Raji (cell line): ENCODE measurements around the gene GGT7.

Experiments
- POLR2A ChIP-seq: IDR thresholded peaks from 2 replicates; pipeline ENCODE4 v1.6.1; 2011; ENCODE audit warnings: low read depth, low read length, control low read depth; ENCODE audit not compliant: insufficient read depth

GGT7 gene

DNA sequence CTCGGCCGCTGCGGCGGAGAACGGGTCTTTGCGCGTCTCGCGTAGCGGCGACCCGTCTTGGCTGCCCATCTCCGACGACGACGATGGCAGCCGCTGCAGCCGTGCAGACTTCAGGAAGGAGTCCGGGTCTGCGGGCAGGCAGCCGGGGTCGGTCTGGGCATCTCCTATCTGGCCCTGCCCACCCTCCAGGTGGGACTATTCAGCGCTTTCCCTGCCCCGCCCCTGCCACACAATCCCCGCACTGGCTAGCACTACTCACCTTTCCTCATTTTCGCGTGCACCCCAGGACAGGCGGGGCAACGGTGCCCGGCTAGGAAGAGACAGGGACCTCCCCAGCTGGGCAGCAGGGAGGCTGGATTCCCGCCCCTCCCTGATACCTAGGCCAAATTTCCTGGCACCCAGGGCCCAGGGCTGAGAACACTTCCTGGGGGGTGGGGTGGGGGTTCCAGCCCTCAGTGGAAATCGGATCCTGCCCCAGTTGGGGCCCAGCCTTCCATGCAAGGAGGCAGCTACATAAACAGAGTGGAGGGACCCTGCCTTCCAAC, 9.2 kb downstream of the GGT7 start:
- TF ChIP-seq POLR2A, result no peak

DNA sequence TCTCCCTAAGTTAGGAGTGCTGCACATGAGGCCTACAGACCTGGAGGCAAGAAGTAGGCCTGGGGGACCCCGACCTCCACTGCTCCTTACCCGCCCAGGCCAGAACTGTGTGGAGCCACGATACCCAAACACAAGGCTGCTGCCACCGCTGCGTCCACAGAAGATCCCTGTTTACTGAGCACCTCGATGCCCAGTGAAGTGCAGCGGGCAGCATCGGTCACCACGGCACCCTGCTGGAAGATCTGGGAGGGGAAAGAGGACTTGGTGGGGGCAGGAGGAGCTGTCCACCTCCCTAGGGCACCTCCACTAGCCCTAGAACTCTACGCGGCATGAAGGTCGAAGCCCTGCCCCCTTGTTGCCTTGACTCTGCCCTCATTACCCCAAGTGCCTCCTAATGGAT, 9.9 kb downstream of the GGT7 start:
- TF ChIP-seq POLR2A, result no peak

DNA sequence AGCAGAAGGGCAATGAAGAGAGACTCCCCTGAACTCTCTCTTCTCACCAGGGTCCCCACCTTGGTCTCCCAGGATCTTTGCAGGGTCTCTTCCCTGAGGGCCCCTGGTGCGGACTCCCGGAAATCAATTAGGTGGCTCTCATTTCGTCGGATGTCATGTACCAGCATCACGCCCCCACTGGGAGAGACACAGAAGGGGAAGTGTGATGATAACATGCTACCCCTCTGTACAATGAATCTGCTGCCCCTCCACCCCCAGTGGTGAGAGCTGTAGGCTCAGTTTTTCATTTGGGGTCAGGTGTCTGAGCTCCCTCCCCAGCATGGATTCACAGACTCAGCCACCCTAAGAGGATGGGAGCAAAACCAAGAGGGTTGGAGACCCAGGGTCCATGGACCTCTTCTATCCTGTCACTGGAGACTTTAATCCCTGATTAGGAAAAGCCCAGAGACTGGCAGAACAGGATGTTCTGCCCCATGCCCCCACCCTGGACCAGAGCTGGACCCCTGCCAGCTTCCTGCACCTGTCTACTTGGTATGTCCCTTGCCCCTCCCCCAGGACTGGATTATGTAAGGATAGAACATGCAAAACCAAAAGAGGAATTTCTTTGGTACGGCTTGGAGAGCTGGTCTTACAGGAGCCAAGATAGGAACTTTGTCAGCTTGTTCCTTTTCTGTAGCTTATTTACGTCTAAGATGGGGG, 11.1 kb downstream of the GGT7 start:
- TF ChIP-seq POLR2A, result no peak

DNA sequence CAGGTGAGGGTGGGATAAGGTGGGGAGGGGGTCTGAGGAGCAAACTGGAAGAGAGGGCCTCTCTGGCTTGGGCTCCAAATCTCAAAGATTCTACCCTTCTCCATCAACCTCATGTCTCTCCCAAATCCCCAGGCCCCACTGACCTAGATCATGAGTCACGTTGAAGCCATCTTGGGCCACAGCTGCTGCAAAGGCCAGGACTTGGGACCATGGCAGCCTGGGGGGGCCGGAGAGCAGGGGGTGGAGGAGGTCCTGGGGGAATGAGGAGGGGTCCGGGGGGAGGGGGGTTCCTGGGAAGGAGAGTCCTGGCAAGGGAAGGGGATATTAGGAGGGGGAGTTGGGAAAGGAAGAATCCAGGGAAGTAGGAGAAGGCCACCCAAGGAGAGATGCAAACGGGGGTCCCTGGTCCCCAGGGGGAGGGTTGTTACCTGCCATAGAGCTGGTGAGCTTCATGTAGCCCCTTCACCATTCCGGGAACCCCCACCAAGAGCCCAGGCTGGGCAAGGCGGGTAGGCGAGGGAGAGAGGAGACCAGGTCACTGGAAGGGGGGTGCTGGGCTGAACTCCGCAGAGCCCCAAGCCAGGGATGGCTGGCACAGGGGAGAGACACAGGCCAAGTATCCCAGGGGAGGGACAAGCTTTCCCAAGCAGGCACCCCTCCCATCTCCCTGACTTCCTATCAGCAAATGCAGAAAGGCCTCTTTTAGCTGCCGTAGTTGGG, 12.7 kb downstream of the GGT7 start:
- TF ChIP-seq POLR2A, result no peak

DNA sequence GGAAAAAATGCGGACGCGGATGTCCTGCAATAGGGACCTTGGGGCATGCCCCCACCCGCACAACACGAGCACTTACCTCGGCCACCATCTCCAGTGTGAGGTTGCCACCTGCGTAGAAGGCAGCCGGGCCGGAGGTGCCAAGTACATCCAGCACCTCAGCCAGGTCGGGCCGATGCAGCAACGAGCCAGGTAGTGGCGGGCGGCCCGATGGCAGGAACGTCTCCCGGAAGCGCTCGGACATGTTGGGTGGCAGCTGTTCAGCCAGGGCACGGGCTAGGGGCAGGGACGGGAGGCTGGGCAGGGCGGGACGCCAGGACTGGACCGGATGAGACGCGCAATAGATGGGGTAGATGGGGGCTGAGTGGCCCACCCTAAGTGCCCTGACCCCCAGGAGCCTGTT, 13.3 kb downstream of the GGT7 start:
- no peak for TF ChIP-seq POLR2A

DNA sequence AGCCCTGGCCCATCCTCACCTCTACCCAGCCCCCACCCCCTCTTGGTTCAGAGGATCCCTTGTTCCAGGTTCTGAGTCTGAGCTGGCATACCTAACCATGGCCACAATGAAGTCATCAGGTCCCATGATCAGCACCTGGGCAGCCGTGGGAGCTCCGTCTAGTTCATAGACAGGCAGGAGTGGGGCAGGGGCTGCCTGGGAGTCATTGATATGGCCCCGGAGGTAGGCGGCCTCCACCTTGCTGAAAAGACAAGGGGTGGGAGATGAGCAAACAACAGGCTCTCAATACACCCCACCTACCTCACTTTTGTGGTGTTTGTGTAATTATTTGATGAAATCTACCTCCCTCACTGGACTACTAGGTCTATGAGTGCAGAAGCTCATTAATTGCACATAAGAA, 20.4 kb downstream of the GGT7 start:
- TF ChIP-seq POLR2A, result no peak

DNA sequence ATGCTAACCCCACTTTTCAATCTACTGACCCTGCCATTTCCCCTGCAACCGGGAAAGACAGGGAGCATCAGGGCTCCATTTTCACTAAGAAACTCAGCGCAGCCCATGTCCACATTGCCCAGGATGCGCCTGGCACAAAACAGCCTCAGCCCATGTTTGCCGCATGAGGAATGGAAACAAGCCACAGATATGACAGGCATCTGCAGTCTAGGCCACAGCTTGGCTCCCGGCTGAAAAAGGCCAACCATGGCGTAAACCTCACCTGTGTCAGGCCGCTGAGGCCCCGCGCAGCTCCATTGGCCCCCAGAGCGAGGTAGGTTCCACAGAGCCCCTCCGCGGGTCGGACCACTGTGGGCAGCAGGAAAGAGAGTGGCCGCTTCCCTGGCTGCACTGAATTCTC, 21.7 kb downstream of the GGT7 start:
- TF ChIP-seq POLR2A, result no peak

DNA sequence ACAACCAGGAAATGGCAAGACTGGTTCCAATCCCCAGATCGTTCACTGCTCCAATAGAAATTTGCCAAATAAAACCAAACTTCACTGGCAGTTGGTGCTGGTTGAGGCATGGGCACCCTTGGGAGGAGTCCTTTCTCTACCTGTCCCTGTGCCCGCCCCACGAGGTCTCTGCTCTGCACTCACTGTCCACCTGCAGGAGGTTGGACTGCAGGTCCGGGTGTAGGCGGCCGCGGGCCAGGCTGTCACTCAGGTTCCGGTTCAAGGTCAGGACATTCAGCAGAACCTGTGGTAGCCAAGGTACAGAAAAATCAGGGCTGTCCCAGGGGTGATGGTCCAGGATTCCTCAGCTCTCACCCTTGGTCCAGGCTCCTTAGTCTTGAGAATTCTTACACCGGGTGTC, 22.9 kb downstream of the GGT7 start:
- TF ChIP-seq POLR2A, result no peak

DNA sequence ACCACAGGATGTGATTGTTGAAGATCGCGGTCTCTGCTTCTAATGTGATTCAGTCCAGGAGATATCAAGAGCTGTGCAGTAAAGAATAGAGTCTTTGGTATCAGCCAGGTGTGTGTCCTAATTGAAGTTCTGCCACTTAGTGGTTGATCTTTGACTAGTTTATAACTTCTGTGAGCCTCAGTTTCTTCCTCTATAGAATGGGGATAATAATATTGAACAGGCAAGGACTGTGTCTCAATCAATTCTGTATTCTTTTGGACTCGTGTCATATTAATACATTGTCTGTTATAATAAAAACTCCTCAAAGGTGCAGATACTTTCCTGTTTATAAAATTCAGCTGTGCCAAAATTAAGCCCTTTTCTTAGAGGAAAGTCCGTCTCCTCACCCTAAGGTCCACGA, 24.1 kb downstream of the GGT7 start:
- no peak for TF ChIP-seq POLR2A

DNA sequence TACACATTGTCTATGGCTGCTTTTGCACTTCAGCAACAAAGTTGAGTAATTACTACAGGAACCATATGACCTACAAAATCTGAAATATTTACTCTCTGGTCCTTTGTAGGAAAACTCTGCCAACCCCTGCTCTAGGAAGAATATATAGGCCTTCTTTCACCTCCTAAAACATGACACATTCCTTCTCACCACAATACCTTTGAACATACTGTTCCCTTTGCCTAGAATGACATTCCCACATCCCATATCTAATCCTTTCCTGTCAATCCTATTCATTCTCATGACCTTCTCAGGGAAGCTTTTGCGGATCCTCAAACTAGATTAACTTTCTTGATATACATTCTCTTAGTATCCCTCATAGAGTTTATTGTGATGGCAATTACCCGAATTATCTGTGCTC, 29.2 kb downstream of the GGT7 start:
- no peak for TF ChIP-seq POLR2A

DNA sequence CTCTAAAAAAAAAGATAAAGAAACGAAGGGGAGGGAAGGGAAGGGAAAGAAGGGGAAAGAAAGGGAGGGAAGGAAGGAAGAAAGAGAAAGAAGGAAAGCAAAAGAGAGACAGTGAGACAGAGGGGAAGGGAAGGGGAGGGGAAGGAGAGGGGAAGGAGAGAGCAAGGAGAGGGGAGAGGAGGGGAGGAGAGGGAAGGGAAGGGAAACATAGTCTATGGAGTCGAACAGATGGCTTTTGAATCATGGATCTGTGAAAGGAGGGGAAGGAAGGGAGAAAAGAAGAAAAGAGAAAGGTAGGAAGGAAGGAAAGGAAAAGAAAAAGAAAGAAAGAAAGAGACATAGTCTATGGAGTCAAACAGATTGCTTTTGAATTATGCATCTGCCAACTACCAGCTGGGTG, 30.5 kb downstream of the GGT7 start:
- no peak for TF ChIP-seq POLR2A

DNA sequence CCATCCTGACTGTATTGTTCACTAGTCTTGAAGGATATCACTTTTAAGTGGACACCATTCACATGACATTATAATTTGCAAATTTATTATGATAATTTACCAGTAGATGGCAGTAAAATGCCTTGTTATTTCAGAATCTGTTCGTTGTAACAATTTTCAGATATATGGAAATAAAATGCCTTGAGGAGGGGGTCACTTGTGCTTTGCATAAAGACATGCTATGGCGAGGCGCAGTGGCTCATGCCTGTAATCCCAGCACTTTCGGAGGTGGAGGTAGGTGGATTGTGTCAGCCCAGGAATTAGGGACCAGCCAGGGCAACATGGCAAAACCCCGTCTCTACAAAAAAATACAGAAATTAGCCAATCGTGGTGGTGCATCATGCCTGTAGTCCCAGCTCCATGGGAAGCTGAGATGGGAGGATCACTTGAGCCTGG, 38.2 kb downstream of the GGT7 start:
- TF ChIP-seq POLR2A, result no peak

DNA sequence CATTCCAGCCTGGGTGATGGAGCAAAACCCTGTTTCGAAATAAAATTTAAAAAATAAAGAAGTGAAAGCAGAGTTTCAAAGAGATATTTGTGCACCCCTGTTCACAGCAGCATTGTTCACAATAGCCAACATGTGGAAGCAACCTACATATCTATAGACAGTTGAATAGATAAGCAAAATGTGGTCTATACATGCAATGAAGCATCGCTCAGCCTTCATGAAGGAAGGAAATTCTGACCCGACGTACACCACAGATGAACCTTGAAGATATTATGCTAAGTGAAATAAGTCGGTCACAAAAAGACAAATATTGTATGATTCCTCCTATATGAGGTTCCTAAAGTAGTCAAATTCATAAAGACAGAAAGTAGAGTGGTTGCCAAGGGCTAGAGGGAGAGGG, 40.7 kb downstream of the GGT7 start:
- no peak for TF ChIP-seq POLR2A

DNA sequence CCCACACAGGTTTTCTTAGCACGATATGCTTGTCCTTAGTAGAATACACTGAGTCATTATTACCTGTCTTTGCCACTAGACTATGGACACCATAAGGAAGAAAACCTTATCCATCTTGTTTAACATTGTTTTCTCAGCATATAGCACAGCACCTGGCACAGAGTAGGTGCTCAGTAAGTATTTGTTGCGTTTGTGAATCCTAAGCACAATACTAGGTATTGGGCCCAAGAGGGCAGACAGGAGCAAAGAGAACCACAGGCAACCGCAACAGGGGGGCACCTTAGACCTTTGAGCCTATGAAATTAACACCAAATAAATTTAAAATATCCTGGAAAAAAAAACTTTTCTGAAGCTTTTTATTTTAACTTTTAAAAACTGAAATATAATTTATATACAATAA, 43.5 kb downstream of the GGT7 start:
- TF ChIP-seq POLR2A, result no peak

DNA sequence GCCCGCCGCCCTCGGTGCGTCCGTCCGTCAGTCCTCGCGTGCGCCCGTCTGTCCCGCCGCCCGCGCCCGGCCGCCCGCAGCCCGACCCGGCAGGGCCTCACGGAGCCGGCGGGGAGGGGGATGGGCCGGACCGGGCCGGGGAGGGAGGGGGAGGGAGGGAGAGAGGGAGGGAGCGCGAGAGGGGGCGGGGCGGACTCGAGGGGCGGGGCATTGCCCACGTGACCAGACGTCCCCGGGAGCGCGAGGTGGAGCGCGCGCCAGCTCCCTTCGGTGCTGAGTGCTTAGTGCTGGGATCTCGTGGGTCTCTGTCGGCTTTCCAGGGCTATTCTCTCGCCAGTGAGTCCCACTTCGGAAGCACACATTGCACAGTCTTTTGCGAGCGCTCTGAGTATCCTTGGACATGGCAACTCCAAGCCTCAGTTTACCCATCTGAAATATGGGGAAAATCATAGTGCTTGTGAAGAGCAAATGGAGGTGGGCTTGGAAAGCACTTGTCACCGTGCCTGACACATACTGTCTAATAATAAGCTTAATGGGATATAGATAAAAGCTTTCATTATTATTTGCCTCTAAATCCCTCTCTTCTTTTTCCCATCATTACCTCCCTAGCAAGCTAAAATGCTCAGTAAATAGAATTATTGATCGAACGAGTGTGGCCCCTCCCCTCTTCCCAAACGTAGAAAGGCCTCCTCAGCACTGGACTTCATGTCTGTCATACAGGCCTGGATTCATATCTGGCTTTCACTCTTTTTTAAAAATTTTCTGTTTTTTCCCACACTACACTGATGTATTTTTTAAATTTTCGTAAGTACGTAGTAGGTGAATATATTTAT, 46.9 kb downstream of the GGT7 start, which contains the start of gene NCOA6:
NCOA6 (minus strand) TSS at position 122 of the 833 bp plus-strand sequence. CDS start 43,296 bp downstream, outside the sequence.
- TF ChIP-seq POLR2A, result peak; percentile 97

DNA sequence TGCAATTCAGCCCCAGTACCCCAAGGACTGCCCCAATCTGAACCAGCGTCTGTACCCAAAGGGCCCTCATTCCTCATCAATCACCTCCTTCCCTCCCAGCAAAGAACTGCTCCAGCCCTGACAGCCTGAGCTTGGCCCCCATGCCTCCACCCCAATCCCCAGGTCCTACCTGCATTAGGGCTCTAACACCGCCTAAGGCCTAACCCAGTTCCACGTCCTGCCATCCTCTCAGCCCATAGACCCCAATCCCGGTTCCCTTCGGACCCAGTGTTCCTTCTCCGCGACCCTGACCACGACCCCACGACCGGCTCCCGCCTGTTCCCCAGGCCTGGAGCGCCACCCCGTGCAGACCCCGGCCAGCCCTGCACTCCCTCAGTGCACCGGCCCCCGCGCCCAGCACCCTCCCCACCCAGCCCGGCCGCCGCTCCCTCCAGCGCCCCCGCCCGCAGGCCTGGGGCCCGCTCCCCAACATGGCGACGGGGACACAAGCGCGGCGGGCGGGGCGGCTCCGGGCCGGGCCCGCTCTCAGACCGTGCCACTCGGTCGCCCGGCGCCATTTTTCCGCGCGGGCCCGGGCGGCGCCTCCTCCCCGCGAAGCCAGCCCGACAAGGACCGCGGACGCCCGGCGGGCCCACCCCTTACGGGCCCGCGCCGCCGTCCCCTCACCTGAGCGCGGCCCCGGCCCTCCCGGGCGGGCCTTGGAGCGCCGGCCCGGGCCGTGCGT, 47.7 kb downstream of the GGT7 start:
- no peak for TF ChIP-seq POLR2A

DNA sequence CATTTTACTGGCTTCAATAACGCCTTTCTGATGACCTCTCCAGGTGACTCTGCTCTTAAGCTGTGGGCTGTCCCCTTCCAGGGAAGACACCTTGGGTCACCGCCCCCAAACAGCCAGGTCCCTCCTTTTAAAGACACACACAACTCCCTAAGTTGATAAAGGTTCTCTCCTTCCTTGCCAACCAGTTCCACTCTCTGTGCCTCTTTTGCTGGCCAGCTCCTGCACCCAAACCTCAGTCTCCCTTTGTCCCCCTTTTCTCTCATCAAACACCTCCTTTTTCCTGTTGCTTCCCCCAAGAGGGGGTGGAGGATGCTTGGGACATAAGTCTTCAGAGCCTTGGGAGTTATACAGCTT, 48.2 kb downstream of the GGT7 start:
- peak; percentile 61 for TF ChIP-seq POLR2A
